SHP77 (cell line): ENCODE data around the gene SEBOX.
"Not testable (repeated sequence)": the region's sequence is repeated elsewhere in the genome, so short reads cannot be mapped to it uniquely, and the experiment has no call there.

Source experiments
- DNase-seq, 2 experiments: peaks; one replicate each; lab custom pipeline; 2025; lab: John Stamatoyannopoulos, UW

The SEBOX gene

DNA sequence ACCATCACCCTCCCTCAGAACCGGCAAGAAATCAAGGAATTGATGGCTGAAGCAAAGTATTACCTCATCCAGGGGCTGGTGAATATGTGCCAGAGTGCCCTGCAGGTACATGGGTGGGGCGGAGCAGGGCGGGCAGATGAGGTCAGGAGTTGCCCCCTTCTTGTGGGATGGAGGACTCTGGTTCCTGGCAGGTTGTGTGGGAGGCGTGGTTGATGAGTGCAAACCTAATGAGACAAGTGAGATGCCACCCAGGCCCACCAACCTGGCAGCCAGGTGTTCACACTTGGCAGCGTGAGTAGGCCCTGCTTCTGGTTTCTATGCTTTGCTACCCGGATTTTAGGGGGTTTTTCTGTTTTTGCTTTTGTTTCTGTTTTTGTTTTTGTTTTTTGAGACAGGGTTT, 24.6 kb downstream of the SEBOX start:
- no peak for DNase-seq

DNA sequence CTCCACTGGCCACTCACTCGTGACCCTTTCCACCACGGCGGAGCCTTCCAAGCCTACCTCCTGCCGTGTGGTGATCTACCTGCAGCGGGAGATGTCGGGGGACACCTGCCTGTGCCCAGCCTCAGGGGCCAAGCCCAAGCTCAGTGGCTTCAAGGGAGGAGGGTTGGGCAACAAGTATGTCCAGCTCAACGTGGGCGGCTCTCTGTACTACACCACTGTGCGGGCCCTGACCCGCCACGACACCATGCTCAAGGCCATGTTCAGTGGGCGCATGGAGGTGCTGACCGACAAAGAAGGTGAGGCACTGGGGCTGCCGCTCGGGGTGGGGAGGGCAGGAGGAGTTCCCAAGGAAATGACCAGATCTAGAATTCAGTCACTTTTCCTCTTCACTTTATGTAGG, 25.6 kb downstream of the SEBOX start:
- no peak for DNase-seq

GRCh38 chr17:28338769-28339212, 26.2 kb downstream of the SEBOX start:
- DNase-seq, result not testable (repeated sequence)

- DNase-seq, result no peak
Observed at GRCh38 chr17:28338056-28338768, 26.8 kb downstream of the SEBOX start.

- peak; percentile 57 to 65 for DNase-seq
Observed at GRCh38 chr17:28335959-28336871, 28.8 kb downstream of the SEBOX start.

DNA sequence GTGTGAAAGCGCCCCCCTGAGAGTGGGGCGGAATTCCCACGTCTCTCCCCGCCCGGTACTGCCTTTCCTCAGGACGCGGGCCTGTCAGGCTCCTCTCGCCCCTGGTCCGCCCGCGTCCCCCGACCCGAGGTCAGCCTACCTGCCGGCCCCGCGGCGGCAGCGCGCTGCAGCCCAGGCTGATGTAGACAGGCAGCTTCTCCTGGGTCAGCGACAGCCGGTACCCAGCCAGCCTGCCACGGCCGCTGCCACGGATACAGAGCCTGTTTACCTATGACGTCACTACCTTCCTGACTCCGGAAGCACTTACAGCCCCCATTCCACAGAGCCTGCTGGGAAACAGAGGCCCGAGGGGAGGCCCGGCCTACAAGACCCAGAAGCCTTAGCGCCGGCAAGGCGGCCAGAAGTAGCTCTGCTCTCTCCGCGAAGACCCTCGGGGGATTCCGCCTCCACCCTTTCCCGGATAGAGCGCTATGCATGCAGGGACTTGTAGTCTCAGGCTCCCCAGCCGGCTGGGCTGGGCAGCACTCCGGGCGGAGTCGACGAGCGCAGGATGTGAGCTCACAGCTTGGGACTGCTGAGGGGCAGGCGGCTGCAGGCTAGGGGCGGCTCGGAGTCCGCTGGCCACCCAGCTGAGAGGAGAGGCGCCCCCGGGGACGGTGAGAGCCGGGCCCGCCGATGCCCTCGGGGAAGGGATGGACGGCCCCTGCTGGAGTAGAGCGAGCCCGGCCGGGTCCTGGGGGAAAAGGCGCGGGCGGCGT, 29.6 kb downstream of the SEBOX start, which contains the start of the genes IFT20 and TNFAIP1:
IFT20 (minus strand) TSS at position 272 of the 758 bp plus-strand sequence. CDS start 3,487 bp downstream, outside the sequence.
TNFAIP1 (plus strand) TSS at position 561 of the 758 bp plus-strand sequence. CDS start 3,761 bp downstream, outside the sequence.
- DNase-seq, result peak; percentile 99

DNA sequence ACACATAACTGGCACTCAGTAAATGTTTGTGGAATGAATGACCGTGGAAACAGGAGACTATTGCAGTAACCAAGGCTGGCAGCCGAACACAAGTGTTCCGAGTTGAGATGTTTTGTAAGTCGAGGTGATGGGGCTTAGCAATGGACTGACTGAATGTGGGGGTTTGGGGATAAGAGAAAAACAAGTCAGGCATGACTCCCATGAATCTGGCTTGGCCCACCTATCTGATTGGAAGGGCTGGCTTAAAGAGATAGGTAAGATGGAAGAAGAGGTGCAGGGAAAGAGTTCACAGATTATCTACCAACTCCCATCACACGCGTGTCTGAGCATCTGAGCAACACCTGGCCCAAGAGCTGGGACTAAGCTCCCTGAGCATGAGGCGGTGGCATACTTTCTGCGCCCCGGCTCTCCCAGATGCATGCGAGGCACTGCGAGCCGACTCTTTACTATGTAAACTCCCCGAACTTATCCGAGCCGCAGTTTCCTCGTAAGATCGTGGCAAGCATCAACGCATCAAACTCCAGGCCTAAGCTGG, 30.3 kb downstream of the SEBOX start:
- DNase-seq, result no peak

DNA sequence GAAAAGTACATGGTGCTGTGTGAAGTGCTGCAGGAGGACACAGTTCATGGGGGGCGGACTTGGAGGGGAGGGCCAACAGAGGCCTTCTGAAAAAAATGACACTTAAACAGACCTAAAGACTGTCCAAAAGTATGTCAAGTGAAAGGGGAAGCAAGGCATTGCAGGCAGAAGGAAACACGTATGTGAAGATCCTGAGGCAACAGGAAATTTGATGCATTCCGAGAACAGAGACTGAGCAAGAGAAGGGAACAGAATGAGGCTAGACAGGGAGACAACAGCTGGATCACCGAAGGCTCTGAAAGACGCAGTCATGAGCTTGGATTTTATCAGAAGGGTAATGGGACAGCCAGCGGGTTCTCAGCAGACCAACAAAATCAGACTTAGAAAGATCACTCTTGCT, 30.8 kb downstream of the SEBOX start:
- no peak for DNase-seq

DNA sequence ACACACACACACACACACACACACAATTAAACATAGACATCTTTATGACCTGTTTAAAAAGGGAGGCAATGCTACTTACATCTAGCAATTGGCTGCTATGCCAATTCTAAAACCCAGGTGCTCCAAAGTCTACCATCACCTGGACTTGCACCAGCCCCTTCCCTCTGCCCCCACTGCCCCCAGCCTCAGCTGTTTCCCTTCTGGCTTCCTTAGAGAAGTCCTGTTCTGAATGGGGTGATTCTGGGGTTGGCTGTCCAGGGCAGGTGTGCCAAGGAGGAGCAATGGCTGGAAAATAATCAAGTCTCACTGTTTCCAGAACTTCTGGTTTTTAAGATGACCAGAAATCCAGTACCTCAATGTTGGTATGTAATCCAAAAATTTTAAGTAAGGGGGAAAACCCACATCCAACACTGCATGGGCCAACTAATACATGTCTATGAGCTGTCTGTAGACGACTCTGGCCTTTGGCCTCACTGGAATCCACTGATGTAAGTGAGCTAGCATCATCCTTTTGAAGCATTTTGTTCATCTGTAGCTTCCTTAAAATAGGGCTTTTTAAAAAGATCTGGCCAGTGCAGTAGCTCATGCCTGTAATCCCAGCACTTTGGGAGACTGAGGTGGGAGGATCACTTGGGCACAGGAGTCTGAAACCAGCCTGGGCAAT, 31.8 kb downstream of the SEBOX start:
- DNase-seq, result no peak

- DNase-seq, result no peak
Observed at GRCh38 chr17:28331891-28332420, 33.0 kb downstream of the SEBOX start.

DNA sequence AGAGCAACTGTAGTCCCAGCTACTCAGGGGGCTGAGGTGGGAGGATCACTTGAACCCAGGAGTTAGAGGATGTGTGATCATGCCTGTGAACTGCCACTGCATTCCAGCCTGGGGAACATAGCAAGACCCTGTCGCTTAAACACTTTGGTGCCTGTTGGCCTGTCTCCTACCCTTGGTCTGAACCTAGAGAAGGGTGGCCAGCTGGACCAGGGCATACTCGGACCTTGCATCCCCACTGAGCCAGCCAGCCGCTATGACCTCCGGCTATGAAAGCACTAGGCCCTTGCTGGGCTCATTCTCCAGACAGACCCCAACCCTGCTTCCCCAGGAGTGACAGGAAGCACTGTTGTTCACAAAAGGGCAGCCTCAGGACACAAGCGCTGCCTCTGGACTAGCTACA, 34.3 kb downstream of the SEBOX start:
- DNase-seq, result no peak

- no peak for DNase-seq
Observed at GRCh38 chr17:28328325-28328724, 36.7 kb downstream of the SEBOX start.

DNA sequence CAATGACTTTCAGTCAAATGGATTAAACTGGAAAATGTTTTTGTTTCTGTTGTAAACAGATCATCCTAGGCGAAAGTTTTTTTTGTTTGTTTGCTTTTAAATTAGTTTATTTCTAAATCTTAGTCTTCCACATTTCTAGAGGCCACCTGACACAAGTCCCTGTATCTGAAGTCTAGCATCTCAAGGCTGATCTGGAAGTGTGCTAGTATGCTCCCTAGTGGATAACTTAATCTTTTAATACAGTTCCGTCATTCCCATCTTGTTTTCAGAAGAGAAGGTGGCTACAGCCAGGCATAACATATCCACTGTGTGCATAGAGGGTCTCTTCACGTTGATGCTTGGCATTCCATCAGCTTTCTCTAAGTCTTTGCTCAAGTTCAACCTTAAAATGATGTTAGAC, 37.3 kb downstream of the SEBOX start:
- no peak for DNase-seq

- DNase-seq, result no peak
Observed at GRCh38 chr17:28327031-28327607, 37.9 kb downstream of the SEBOX start.

DNA sequence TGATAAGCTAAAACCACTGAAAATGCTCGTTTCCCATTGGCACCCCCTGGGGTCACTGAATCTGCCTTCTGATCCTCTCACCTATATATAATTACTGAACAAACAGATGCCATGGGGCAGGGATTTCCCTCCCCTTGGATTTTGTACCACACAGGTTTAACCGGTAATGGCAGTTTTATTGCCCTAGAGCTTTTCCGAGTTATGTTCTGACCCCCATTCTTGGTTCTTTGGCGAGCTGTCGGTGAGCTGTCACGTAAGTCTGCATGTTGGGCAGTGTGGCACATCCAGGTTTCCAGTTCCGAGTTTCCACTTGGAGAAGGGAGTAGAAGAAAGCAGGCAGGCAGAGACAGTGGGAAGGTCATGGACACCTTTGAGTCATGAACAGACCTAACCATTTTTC, 38.9 kb downstream of the SEBOX start:
- DNase-seq, result no peak

DNA sequence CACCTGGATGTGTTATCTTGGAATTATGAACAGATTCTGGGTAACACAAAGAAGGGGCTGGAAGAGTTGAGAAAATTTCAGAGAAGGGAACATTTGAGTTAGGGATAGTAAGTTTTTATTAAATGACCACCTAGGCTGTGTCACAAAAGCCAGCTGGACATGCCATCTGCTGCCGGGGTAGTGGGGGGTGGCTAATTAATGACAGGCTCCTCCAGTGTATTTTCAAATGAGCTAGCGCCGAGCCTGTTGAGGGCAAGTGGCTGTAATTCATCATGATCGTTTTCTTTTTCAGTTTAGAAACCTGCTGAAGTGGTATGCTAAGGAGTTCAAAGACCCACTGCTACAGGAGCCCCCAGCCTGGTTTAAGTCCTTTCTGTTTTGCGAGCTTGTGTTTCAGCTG, 39.8 kb downstream of the SEBOX start:
- DNase-seq, result no peak

GRCh38 chr17:28324781-28325180, 40.2 kb downstream of the SEBOX start:
- DNase-seq, result no peak

- no peak for DNase-seq
Observed at GRCh38 chr17:28324267-28324745, 40.7 kb downstream of the SEBOX start.

GRCh38 chr17:28320215-28321061, 44.6 kb downstream of the SEBOX start:
- DNase-seq, result no peak

DNA sequence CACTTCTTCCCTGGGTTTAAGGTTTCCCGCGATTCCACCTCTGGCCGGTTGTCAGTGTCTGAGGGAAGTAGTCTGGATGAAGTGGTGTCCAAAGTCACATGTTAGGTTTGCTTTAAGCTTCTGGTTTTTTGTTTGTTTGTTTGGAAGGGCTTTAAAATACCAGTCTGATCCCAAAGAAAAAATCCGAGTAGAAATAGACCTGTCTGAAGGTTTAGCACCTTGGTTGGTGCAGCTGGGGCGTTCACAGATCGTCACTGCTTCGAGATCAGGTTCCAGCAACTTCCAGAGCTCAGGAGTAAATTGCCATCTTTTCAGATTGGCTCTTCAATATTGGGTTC, 45.4 kb downstream of the SEBOX start:
- DNase-seq, result no peak
